Natural killer cell (primary cell): ENCODE measurements around the gene CYB561D1. TPM values are rescaled to one million over a fixed set of nuclear protein-coding genes. Genes with fewer than 3 reads are reported as not detected.
"Not testable (repeated sequence)": the region's sequence is repeated elsewhere in the genome, so short reads cannot be mapped to it uniquely, and the experiment has no call there.

Source experiments
- ATAC-seq, 3 donors: fragments of 150-1000 bp in 2 of 3; fragments of 200-7000 bp in 1 of 3; cut with Tn5 transposase; 1 replicate in 1 of 3; 2 replicates in 2 of 3; pipeline ENCODE4 v1.10.0; 2021; ENCODE audit warnings: mild to moderate bottlenecking in 2 of 3, moderate library complexity in 2 of 3
- DNase-seq, 2 donors: peaks; one replicate each; pipeline versions ENCODE4 v3.0.0 to v3.0.0-alpha.2; 2013 to 2021; ENCODE audit warnings: mixed read lengths in 1 of 2
- H3K27ac ChIP-seq: one replicate; pipeline ENCODE4 v1.5.1; 2013; ENCODE audit warnings: mild to moderate bottlenecking, low read length
- H3K27me3 ChIP-seq: one replicate; pipeline ENCODE4 v1.6.1; 2013; ENCODE audit warnings: low read length; ENCODE audit not compliant: control insufficient read depth, insufficient read depth
- H3K36me3 ChIP-seq: one replicate; pipeline ENCODE4 v1.6.1; 2013; ENCODE audit warnings: low read length; ENCODE audit not compliant: control insufficient read depth, insufficient read depth
- H3K4me1 ChIP-seq: one replicate; pipeline ENCODE4 v1.6.1; 2013; ENCODE audit warnings: low read length; ENCODE audit not compliant: control insufficient read depth, insufficient read depth
- H3K4me3 ChIP-seq: one replicate; pipeline ENCODE4 v1.5.1; 2013; ENCODE audit warnings: low read length
- H3K9me3 ChIP-seq: one replicate; pipeline ENCODE4 v1.6.1; 2013; ENCODE audit warnings: low read length; ENCODE audit not compliant: control insufficient read depth, insufficient read depth
- H3K27ac Mint-ChIP-seq, 2 donors: one replicate each; pipeline ENCODE4 v1.8.0; 2022; ENCODE audit warnings: mild to moderate bottlenecking in 2 of 2, mixed read lengths in 2 of 2, moderate library complexity in 1 of 2
- H3K27me3 Mint-ChIP-seq, 2 donors: one replicate each; pipeline ENCODE4 v1.8.0; 2022; ENCODE audit warnings: low read depth in 2 of 2, mixed read lengths in 2 of 2
- H3K36me3 Mint-ChIP-seq: one replicate; pipeline ENCODE4 v1.8.0; 2022; ENCODE audit warnings: mixed read lengths
- H3K4me1 Mint-ChIP-seq, 2 donors: one replicate each; pipeline ENCODE4 v1.8.0; 2022; ENCODE audit warnings: mixed read lengths in 2 of 2
- H3K4me3 Mint-ChIP-seq: one replicate; pipeline ENCODE4 v1.8.0; 2022; ENCODE audit warnings: mild to moderate bottlenecking, moderate library complexity, mixed read lengths
- H3K9me3 Mint-ChIP-seq, 2 donors: one replicate each; pipeline ENCODE4 v1.8.0; 2022; ENCODE audit warnings: mixed read lengths in 2 of 2
- CTCF ChIP-seq: fragments of 200-600 bp; IDR thresholded peaks from one replicate; pipeline ENCODE4 v1.8.0; 2022; ENCODE audit warnings: antibody characterized with exemption
- WGBS: methylation state at CpG from one replicate; pipeline ENCODE4 v1.1.7; 2013; ENCODE audit warnings: missing lambda C conversion rate; ENCODE audit not compliant: insufficient coverage; 5-methylcytosine and 5-hydroxymethylcytosine counted together
- intact Hi-C: fragments of 100-400 bp; cut with micrococcal nuclease; formaldehyde crosslinking; loops from one replicate; pipeline ENCODE4 v1.14.2; 2022
- total RNA-seq, 4 donors: library from RNA; stranded (reverse); fragments of 120-200 nt in 1 of 4; gene quantifications; one replicate each; pipeline versions ENCODE4 v1.2.3 to v1.2.4, GENCODE V29; 2013 to 2022

The CYB561D1 gene
- total RNA-seq, 3 donors from 2014 or later (not counting 1 experiment from before 2014, with no cell fraction given) = 21.1 to 36.0 (median 34.7) TPM

DNA sequence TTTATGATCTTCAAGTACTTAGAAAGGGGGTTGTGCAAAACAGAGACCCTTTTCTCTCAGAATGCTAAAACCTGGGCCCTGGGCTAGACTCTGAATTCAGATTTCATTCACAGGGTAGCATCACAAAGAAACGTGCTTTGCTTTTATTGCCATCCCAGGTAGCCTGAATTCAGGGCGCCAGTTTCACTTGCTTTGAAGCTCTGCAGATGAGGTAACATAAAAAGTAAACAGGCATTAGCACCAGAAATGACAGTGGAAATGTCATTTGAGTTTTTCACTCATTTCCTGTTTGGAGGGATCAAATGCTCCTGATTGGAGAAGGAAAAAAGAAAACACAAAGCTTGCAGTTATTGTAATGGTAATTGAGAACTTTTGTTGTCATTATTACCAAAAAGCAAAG, 25.0 kb upstream of the CYB561D1 start:
- DNase-seq (no peak), ATAC-seq (no peak)
- no peak overlapping the region for H3K4me3 Mint-ChIP-seq
- H3K4me1 ChIP-seq = peaks cover 13% of the 10 kb centered on the region
- no peaks in the 10 kb centered on the region for H3K36me3 Mint-ChIP-seq
- no peak overlapping the region for H3K27ac Mint-ChIP-seq
- H3K4me3 ChIP-seq = no peak overlapping the region
- peaks cover 0 to 8% of the 10 kb centered on the region in 2 donors for H3K4me1 Mint-ChIP-seq
- intact Hi-C loops = no loop called here
- peaks cover 62 to 70% of the 10 kb centered on the region in 2 donors for H3K27me3 Mint-ChIP-seq
- no peak for TF ChIP-seq CTCF
- 15% methylated on average over 2 of the region's 2 CpGs for WGBS
- H3K9me3 Mint-ChIP-seq = no peaks in the 10 kb centered on the region
- peaks cover 43% of the 10 kb centered on the region for H3K27me3 ChIP-seq
- no peak overlapping the region for H3K27ac ChIP-seq
- no peaks in the 10 kb centered on the region for H3K36me3 ChIP-seq
- H3K9me3 ChIP-seq = no peaks in the 10 kb centered on the region

GRCh38 chr1:109470245-109470644, 23.6 kb upstream of the CYB561D1 start:
- Mint-ChIP-seq H3K27ac (no peak overlapping the region), H3K4me3 (no peak overlapping the region), H3K9me3 (no peaks in the 10 kb centered on the region), H3K36me3 (no peaks in the 10 kb centered on the region), H3K27me3 (peaks cover 49 to 57% of the 10 kb centered on the region in 2 donors), H3K4me1 (peaks cover 0 to 8% of the 10 kb centered on the region in 2 donors)
- 61% methylated on average over 6 of the region's 6 CpGs for WGBS
- DNase-seq (no peak), ATAC-seq (no peak)
- no peaks in the 10 kb centered on the region for H3K9me3 ChIP-seq
- H3K27ac ChIP-seq = no peak overlapping the region
- H3K4me3 ChIP-seq = no peak overlapping the region
- H3K27me3 ChIP-seq = peaks cover 36% of the 10 kb centered on the region
- intact Hi-C loops = no loop called here
- TF ChIP-seq CTCF = no peak
- no peaks in the 10 kb centered on the region for H3K36me3 ChIP-seq
- H3K4me1 ChIP-seq = peaks cover 13% of the 10 kb centered on the region

GRCh38 chr1:109472779-109473178, 21.1 kb upstream of the CYB561D1 start:
- Histone ChIP-seq H3K27ac (no peak overlapping the region), H3K27me3 (peaks cover 17% of the 10 kb centered on the region), H3K9me3 (no peaks in the 10 kb centered on the region), H3K4me1 (peaks cover 2% of the 10 kb centered on the region), H3K36me3 (no peaks in the 10 kb centered on the region), H3K4me3 (no peak overlapping the region)
- no peak for DNase-seq
- Mint-ChIP-seq H3K4me3 (no peak overlapping the region), H3K27me3 (peaks cover 43 to 60% of the 10 kb centered on the region in 2 donors), H3K36me3 (no peaks in the 10 kb centered on the region), H3K27ac (no peak overlapping the region), H3K4me1 (no peaks in the 10 kb centered on the region), H3K9me3 (no peaks in the 10 kb centered on the region)
- intact Hi-C loops = no loop called here
- no peak for TF ChIP-seq CTCF
- 54% methylated on average over 3 of the region's 3 CpGs for WGBS
- no peak for ATAC-seq

GRCh38 chr1:109473284-109474057, 20.4 kb upstream of the CYB561D1 start:
- H3K27ac ChIP-seq, H3K4me1 ChIP-seq, H3K27ac Mint-ChIP-seq, H3K36me3 ChIP-seq, H3K9me3 ChIP-seq, H3K9me3 Mint-ChIP-seq, H3K4me3 Mint-ChIP-seq, H3K4me3 ChIP-seq, intact Hi-C loops, H3K4me1 Mint-ChIP-seq, H3K36me3 Mint-ChIP-seq, DNase-seq, ATAC-seq: not testable (repeated sequence)
- WGBS = 85% methylated on average over 11 of the region's 12 CpGs
- H3K27me3 ChIP-seq = peaks cover 14% of the 10 kb centered on the region
- peaks cover 41 to 56% of the 10 kb centered on the region in 2 donors for H3K27me3 Mint-ChIP-seq
